Measurements from ENCODE around the gene TUBB.

The TUBB gene

GRCh38 chr6:30689022-30689865 lies 30.9 kb upstream of the TUBB start:
- H3K4me3 ChIP-seq (replicated peaks; ENCODE audit: low read depth, low read length) = no peak overlapping the region
- no peak for TF ChIP-seq CTCF (IDR thresholded peaks at IDR 0.05; ENCODE audit: low read length, missing control alignments)
- DNase-seq (ENCODE audit: low read depth) = no peak

- no peak for DNase-seq (ENCODE audit: low read depth)
- peak overlapping the region; percentile 86 for H3K4me3 ChIP-seq (replicated peaks; ENCODE audit: low read depth, low read length)
- TF ChIP-seq CTCF (IDR thresholded peaks at IDR 0.05; ENCODE audit: low read length, missing control alignments) = no peak
These were observed 30.2 kb upstream of the TUBB start for GRCh38 chr6:30689985-30690384.

- DNase-seq (ENCODE audit: low read depth) = peak; percentile 85
- H3K4me3 ChIP-seq (replicated peaks; ENCODE audit: low read depth, low read length) = peak within 1 kb of the TSS; percentile 86
- TF ChIP-seq CTCF (IDR thresholded peaks at IDR 0.05; ENCODE audit: low read length, missing control alignments) = no peak
These were observed 29.5 kb upstream of the TUBB start, which contains the start of gene NRM for GRCh38 chr6:30690403-30691207. TSS of gene NRM (minus strand) at chr6:30690984. CDS start at chr6:30690974, 10 bp downstream.

GRCh38 chr6:30691208-30691847 lies 28.8 kb upstream of the TUBB start:
- TF ChIP-seq CTCF (IDR thresholded peaks at IDR 0.05; ENCODE audit: low read length, missing control alignments) = no peak
- DNase-seq (ENCODE audit: low read depth) = no peak

GRCh38 chr6:30696432-30696831 lies 23.7 kb upstream of the TUBB start:
- no peak overlapping the region for H3K4me3 ChIP-seq (replicated peaks; ENCODE audit: low read depth, low read length)
- DNase-seq (ENCODE audit: low read depth) = no peak
- no peak for TF ChIP-seq CTCF (IDR thresholded peaks at IDR 0.05; ENCODE audit: low read length, missing control alignments)

More at GRCh38 chr6:30691208-30691847, 28.8 kb upstream of the TUBB start:
- peak overlapping the region; percentile 86 for H3K4me3 ChIP-seq (replicated peaks; ENCODE audit: low read depth, low read length)

GRCh38 chr6:30700340-30700739 lies 19.8 kb upstream of the TUBB start:
- TF ChIP-seq CTCF (IDR thresholded peaks at IDR 0.05; ENCODE audit: low read length, missing control alignments) = no peak

More at GRCh38 chr6:30700340-30700739, 19.8 kb upstream of the TUBB start:
- DNase-seq (ENCODE audit: low read depth) = no peak
- H3K4me3 ChIP-seq (replicated peaks; ENCODE audit: low read depth, low read length) = no peak overlapping the region
